ENCODE measurements around the gene YES1. TPM values are rescaled to one million over a fixed set of nuclear protein-coding genes. Genes with fewer than 3 reads are reported as not detected.

The YES1 gene
- total and polyA plus RNA-seq, 2 of the 13 experiments (the other 11 are each of a cell fraction or from before 2014, with no cell fraction given): 17.2 to 70.8 TPM

- TF ChIP-seq NCOA1 (CRISPR knock-in tag; IDR thresholded peaks at IDR 0.05) (no peak), ZNF280B (CRISPR knock-in tag; IDR thresholded peaks at IDR 0.05; ENCODE audit: borderline replicate concordance) (no peak), SUZ12 (IDR thresholded peaks at IDR 0.05; ENCODE audit: low read depth, low read length) (no peak), GPBP1L1 (CRISPR knock-in tag; IDR thresholded peaks at IDR 0.05) (no peak), MLX (CRISPR knock-in tag; IDR thresholded peaks at IDR 0.05) (no peak), ZNF552 (CRISPR knock-in tag; IDR thresholded peaks at IDR 0.05; ENCODE audit: borderline replicate concordance) (peak; percentile 79; the same call in 1 of the 2 replicates), ZNF124 (CRISPR knock-in tag; IDR thresholded peaks at IDR 0.05) (no peak), ZNF12 (CRISPR knock-in tag; IDR thresholded peaks at IDR 0.05) (no peak), ZBTB26 (CRISPR knock-in tag; IDR thresholded peaks at IDR 0.05; ENCODE audit: borderline replicate concordance) (no peak), FOXC1 (CRISPR knock-in tag; IDR thresholded peaks at IDR 0.05; ENCODE audit: borderline replicate concordance) (no peak), CENPX (CRISPR knock-in tag; IDR thresholded peaks at IDR 0.05) (no peak), MAFG (CRISPR knock-in tag; IDR thresholded peaks at IDR 0.05) (no peak), ZNF878 (CRISPR knock-in tag; IDR thresholded peaks at IDR 0.05) (0 out of 2 replicates have a peak, but pooled peaks have one; percentile 42), HNF4A (CRISPR knock-in tag; IDR thresholded peaks at IDR 0.05) (0 out of 2 replicates have a peak, but pooled peaks have one; percentile 8), ZSCAN20 (CRISPR knock-in tag; IDR thresholded peaks at IDR 0.05; ENCODE audit: borderline replicate concordance) (no peak), TRIM24 (CRISPR knock-in tag; IDR thresholded peaks at IDR 0.05) (no peak), ZNF331 (CRISPR knock-in tag; IDR thresholded peaks at IDR 0.05) (no peak), ZNF629 (CRISPR knock-in tag; conservative IDR thresholded peaks at IDR 0.05) (no peak; the same call in 1 of the 2 replicates), HMGA1 (CRISPR knock-in tag; conservative IDR thresholded peaks at IDR 0.05) (no peak), HIC2 (CRISPR knock-in tag; IDR thresholded peaks at IDR 0.05; ENCODE audit: low read depth) (no peak), ZNF841 (CRISPR knock-in tag; IDR thresholded peaks at IDR 0.05; ENCODE audit: borderline replicate concordance) (no peak), POLR2A (IDR thresholded peaks at IDR 0.05; ENCODE audit: insufficient read depth in 1 of 2, low read depth in 2 of 2, low read length in 2 of 2) (peak; percentile 69 to 74)
Observed at GRCh38 chr18:812376-813171, 532 bp upstream of the YES1 start (continued).

Data from HepG2 (cell line).